HG03469 (cell line): ENCODE measurements around the gene GDF15.

Source experiments
- ATAC-seq: cut with Tn5 transposase; IDR thresholded peaks from one replicate; pipeline ENCODE4 v1.9.1; 2021; ENCODE audit warnings: mild to moderate bottlenecking, moderate library complexity, moderate number of reproducible peaks; ENCODE audit not compliant: unreplicated experiment

The GDF15 gene

DNA sequence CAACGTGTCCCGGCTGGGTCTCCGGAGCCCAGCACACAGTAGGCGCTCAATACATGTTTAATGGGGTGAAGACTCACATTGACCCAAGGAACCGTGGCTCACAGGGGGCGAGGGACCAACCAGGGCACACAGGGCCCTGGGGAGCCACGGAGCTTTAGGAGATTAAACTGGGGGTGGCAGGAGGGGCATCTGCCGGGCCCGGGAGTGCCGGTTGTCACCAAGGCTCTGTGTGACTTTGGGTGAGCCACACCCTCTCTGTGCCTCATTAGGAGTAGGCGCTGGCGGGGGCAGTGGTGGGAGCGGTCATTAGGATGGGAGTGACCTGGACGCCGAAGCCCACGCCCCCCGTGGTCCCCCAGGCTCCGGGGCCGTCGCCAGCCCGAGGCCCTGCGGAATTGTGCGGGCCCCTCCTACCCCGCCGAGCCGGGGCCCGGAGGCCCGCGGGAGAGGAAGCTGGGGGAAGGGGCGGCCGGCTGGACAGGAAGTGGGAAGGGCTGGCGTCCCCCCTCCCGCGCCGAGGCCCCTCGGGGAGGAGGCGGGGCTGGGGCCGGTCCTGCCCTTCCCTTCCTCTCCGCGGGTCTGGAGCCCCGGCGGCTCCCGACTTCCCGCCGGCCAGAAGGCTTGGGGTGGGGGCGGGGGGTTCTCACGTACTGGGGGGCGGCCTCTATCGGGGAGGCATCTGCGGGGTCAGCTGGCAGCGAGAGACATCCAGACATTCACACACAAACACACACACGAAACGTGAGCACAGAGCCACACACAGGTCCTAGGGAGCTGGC is 31.5 kb downstream of the GDF15 start:
- no peak for ATAC-seq

DNA sequence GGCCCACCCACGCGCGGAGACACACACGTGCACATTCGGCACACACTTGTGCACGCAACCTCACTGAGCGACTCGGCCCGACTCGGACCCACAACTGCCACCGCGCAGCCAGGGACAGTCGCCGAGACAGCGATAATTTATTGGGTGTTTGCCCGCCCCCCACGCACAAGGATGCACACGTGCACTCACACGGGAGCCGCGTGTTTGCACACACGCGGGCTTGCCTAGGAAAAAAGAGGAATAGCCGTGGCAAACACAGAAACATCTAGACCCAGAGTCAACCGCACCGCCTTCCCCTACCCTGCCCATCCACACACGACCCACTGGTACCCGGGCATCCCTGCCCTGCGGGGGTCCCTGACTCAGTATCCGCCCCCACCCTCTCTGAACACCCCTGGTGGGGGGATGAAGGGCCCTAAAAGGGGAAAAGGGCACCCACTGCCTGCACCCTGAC is 32.1 kb downstream of the GDF15 start:
- no peak for ATAC-seq

DNA sequence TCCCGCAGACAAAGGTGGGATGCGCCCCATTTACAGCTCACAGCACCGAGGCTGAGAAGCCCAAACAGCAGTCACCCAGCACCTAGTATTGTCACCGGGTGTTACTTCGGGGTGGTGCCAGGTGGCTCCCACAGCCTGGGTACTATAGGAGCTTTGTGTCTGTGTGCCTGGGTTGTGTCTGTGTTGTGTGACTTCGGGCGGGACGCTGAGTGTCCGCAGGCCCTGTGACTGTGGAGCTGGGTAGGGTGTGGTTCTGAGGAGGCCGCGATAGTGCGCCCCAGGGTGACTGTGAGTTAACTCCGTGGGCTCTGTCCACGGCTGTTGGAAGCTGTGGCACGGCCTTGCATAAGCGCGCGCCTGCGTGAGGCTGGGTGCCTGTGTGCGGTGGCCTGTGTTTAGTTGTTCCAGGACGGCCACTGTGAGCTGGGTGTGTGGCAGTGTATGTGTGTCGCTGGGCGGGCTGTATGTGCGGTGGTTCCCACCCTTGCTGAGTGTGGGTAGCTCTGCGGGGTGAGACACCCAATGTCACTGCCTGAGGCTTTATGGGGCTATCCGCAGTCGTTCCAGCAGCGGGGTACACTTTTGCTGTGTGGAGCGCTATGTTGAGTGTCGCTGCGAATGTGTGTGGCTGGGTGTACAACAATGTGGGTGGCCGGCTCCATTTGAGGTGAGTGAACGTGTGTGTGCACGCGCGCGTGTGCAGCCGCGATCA is 32.7 kb downstream of the GDF15 start:
- ATAC-seq, result no peak

DNA sequence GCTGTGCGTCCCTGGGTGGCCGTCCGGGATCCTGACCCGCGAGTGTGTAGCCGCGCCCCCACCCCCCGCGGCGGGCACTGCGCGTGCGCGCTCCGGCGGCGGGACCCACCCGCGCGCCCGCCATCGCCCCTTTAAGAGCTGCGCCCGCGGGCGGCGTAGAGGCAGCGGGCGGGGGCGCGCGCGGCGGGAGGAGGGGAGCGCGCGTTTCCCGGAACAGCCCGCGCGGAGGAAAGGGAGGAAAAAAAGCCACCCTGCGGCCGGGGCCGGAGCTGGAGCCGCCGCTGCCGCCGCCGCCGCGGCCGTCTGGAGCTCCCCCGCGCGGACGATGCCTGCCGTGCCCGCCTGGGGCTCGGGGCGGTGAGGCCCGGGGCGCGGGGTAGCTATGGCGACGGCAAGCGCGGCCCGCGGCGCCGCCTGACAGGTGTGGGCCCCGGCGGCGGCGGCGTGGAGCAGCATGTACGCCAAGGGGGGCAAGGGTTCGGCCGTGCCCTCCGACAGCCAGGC is 33.3 kb downstream of the GDF15 start, which contains the start of gene SSBP4:
Gene SSBP4 (plus strand): TSS at position 204 of the 504 bp plus-strand sequence. CDS start 251 bp downstream, at position 455.
- ATAC-seq, result no peak

DNA sequence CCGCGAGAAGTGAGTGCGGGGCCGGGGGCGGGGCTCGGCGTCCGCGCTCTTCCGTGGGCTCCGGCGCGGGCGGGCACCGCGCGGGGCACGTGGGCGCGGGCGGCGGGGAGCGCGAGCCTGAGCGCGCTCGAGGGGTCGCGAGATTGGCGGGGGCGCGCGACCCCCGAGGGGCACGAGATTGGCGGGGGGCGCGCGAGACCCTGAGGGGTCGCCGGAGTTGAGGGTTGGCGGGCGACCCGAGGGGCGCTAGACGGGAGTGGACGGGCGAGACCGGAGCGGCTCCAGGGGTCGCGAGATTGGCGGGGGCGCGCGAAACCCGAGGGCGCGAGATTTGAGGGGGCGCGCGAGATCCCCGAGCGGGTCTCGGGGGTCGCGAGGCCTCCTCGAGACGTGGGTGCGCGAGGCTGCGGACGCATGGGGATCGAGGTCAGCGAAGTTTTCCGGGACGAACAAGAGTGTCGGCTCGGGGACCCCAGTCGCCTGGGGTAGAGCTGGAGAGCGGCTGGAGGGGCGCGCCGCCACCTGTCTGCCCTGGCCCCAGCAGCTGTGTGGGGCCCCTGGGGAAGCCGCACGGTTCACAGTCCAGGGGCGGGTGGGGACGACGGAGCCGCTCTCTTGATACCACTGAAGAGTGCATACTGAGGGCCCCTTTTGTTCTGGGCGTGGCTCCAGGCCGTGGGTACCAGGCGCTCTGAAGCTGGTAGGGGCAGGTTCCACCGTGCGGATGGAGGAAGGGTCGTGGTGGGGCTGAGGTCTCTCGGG is 33.9 kb downstream of the GDF15 start:
- no peak for ATAC-seq

DNA sequence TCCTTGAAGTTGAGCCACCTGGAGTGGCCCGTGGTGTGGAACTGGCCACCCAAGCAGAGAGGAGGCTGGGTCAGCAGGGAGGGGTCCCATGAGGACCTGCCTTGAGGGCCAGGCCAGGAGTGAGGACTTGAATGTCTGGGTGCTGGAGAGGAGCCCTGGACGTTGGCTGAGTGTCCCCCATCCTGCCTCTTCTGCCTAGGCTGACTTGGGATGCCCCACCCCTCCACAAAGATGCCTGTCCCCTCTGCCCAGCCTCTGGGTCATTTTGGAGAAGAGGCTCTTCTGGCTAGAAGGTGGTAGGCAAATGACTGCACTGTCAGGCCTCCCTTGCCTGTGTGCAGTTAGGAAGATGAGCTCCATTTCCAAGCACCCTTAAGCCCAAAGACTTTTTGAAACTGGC is 35.0 kb downstream of the GDF15 start:
- ATAC-seq, result no peak

DNA sequence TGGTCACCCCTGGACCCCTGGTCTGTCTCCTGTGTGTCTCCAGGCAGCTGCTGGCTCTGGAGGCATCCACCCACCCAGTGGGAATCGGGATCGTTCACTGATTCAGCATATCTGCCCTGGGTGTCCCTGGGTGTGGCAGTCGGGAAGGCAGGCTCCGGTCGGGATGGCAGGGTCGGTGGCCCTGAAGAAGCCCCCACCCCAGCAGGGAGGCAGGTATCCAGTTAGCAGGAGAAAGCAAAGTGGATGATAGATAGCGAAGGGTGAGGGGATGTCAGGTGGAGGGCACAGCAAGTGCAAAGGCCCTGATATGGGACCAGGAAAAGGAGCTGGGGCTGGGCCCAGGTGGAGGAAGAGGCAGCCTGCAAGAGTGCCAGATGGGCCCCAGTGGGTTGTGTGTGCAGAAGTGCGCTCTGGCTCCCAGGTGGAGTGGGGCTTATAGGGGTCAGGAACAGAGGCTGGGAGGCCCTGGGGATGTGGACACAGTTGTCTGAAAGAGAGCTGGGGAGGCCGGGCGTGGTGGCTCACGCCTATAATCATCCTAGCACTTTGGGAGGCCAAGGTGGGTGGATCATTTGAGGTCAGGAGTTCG is 35.5 kb downstream of the GDF15 start:
- no peak for ATAC-seq

DNA sequence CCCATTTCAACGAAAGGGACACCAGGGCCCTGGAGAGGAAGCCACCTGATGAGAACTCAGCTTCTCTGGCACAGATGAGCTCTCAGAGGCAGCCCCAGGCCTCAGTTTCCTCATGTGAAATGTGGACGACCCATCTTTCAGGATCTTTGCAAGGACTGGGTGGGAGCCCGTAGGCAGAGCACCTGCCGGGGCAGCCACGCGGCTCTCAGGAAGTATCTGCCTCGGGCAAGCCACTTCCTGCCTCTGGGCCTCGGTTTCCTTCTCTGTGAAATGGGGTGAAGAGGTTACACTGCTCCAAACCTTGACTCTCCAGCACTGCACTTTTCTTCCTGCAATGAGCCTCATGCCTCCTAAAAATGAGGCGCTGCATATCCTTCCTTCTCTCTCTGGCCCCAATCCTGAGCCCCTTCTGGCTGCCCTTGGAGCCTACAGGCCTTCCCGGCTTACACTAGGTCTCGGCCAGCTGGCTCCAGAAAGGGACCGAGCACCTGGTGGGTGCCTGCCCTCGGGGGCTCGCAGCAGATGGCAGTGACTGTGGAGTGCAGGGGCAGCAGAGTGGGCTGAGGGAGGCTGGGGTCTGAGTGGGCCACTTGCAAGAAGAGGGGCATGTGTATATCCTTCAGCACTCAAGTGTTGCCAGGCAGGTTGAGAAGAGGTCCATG is 36.7 kb downstream of the GDF15 start:
- no peak for ATAC-seq

DNA sequence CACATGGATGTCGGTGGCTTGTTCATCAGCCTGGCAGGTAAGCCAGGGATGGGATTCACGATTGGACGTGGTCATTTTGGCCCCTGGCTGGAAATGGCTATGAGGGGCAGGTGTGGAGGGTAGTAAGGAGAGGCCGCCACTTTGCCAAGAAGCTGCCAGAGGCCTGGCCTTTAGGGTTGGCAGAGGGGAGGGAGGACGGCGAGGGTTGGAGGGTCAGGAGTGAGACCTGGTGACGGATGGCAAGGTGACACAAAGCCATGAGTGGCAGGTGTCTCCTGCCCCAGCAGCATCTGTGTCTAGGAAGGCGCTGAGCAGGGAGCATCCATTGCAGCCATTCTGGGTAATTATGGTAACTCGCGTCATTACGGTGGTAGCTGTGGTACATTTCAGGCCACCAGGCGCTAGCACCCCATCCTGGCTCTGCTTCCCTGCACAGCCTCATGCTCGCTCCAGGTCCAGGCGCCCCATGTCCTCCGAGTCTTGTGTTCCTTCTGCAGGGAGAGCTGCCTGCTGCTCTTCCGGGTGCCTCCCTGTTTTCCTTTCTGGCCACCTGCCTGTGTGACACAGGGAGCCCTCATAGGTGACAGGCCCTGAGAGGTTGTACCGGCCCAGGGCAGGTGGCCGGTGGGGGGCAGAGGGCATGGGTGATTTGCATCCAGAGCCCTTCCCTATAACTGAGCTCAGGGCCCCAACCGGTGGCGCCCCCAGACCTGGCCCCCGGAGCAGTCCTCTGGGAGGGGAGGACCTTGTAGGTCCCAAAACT is 37.5 kb downstream of the GDF15 start:
- no peak for ATAC-seq

DNA sequence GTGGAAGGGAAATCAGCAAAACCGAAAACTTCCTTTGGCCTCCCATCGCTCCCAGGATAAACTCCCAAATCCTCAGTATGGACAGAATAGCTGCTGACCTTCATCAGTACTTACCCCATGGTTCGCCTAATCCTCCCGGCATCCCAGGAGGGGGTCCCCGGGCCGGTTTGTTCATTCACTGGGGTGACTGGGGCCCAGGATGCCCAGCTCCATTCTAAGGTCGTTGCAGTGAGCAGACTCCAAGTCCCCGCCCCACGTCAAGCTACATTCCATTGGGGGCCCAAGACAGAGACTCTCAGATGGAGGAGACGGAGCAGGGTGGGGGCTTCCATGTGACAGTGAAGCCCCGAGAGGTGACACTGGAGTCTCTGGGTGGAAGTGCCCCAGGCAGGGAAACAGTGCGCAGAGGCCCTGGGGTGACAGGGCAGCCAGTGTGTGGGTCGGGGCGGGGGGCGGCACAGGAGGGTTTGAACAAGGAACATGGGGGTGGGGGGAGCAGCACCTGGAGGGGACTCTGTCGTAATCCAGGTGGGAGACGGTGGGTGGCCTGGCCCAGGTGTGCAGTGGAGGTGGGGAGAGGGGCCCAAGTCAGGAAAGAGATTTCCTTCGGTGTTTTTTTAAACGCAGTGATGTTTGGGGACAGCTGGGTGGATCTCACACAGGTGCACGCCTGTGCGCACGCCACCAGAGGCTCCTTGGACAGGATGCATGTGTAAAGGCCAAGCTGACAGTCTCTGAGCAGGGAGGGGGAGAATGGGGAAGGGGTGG is 38.3 kb downstream of the GDF15 start:
- no peak for ATAC-seq

DNA sequence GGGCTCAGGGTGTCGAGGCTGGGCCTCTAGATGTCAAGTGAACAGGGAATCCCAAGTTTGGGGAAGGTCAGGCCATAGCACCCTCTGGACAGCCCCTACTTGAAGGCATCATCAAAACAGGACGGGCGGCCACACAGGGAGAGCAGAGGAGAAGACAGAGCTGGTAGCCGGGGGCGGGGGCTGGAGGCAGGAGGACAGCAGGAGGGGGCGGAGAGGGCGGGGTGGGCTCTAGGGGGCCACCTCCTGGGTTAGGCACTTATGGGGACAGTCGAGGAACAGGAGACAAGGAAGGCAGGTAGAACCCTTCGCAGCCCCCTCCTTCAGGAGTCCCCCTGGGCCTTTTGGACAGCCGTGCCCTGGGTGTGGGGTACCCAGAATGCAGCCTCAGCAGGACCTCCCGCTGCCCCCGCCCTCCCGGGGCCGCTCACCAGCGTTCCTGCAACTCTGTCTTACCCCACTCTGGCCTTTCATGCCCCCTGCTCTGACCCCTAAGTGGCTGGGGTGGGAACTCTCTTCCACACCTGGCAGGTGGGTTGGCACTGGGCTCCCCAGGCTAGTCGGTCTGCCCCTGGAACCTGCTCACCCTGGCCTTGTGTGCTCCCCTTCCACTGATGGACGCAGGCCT is 39.0 kb downstream of the GDF15 start:
- no peak for ATAC-seq

DNA sequence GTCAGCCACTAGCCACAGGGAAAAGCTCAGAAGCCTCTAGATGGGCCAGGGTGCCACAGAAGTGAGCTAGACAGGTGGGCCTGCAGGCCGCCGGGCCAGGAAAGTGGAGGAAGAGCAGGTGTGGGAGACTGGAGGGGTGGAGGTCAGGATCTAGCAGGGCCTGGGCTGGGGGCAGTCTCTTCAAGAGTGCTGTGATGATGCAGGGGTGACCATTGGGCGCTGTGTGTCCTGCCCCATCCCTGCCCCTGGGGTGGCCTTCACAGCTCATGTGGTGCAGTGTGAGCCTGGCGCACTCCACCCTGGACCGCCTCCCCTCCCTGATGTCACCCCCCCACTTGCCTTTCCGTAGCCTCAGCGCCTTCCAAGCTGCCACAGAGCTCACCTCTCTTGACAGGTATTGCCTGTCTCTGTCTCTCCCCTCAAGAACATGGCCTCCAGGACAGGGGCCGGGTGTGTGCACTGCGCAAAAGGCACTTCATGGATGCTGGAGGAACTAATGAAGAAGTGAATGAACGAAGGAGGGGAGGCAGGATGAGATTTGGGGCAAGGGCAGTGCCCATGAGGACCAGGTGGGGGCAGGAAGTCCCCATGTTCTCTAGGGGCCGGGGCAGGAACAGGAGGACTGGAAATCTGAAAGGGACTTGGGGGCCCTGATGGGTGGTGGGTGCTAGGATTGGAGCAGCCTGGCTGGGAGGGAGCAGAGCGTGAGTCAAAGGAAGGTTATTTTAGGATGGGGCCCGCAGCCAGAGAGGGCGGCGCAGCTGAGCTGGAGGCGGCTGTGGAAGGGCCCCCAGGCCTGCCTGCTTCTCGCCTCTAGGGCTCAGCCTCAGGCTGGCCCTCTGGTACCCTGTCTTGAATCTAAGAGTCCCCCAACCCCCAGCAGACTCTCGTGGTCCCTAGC is 39.8 kb downstream of the GDF15 start:
- ATAC-seq, result no peak

DNA sequence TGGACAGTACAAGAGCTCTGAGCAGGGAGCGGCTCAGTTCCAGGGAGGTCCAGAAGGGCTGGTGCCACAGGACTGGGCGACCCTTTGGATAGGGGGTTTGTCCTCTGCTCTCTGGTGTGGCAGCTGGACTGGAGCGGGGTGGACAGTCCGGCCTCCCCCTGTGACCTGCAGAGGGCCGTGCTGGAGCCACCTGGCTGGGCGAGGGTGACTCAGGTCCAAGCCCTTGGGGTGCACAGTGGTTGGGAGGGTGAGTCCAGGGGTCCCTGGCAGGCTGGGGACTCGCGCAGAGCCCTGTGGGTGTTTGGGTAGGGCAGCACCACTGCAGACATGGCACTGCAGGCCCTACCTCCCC is 40.4 kb downstream of the GDF15 start:
- no peak for ATAC-seq

DNA sequence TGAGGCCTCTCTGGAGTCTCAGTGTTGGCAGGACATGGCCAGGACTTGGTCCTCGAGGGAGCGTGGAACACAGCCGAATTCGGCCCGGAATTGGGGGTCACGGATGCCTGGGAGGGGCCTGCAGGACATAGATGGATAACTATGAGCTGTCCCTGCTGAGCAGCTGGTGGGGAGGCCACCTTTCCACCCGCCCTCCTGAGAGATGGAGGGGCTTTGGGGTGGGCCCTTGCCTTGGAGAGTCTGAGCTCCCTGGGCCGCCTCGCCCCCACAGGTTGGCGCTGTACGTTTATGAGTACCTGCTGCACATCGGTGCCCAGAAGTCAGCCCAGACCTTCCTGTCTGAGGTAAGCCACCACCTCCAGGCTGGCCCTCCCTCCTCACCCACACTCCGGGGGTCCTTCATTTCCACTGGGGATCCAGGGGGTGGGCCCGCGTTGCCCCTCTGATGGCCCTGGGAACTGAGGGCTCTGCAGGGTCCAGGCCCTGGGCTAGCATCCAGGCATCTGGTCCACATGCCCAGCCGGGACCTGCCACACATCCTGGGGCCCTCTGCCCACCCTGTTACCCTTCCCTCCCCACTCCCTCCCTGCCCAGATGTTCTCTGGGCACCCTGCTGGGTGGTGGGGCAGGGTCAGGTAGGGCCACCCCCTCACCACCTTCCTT is 41.3 kb downstream of the GDF15 start:
- no peak for ATAC-seq

DNA sequence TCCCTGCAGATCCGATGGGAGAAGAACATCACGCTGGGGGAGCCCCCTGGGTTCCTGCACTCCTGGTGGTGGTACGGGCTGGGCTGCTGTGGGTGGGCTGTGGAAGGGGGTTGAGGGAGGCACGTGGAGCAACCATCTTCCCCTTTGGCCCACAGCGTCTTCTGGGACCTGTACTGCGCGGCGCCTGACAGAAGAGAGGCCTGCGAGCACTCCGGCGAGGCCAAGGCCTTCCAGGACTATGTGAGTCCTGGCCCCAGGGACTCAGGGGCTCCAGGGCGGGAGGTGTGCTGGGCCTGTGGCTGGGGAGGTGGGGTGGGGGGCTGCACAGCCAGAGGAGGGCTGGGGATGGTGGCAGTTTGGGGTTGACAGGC is 41.8 kb downstream of the GDF15 start:
- ATAC-seq, result no peak

DNA sequence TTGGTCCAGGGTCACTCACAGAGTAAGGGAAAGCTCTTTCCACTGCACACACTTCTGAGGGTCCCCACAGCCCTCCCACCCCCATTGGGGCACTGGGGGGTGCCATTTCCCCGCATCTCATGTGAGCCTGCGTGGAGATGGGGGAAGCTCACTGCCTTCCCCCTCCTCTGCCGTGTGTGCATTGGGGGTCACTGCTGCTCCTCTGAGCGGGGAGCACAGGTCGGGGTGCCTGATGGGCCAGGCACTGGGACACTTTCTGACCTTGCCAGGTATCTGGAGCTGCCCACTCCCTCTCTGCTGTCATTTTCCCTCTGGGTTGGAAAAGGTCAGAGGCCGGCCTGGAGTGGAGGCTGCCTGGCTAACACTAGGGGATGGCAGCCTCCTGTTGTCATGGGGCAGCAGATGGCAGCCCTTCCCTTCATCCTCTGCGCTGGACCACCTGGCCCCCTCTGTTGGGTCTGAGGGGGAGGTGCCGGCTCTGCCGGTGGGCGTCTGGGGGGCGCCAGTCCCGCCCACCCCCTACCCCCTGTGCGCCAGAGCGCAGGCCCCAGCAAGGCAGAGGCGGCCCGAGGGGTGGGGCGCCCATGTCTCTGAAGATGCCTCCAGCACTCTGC is 42.3 kb downstream of the GDF15 start:
- ATAC-seq, result no peak
